ENCODE measurements around the gene HAGH.
A peak's percentile ranks its signal among the peaks of the same experiment; 100 is the strongest.

The HAGH gene

DNA sequence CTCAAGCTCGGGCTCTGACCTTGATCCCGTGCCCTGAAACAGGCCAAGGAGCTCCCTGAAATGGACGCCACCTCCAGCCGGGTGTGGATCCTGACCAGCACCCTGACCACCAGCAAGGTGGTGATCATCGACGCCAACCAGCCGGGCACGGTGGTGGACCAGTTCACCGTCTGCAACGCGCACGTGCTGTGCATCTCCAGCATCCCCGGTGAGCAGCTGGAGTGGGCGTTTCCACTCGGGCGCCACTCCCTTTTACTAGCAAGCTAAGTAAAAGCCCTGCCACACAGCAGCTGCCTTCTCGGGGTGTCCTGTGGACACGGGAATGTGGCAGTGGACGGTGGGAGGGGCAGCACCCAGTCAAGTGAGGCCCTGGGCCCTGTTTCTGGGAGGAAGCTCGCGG, 61.7 kb downstream of the HAGH start:
- no peak for DNase-seq (ENCODE audit: low read depth)
- TF ChIP-seq, protein P1, sequence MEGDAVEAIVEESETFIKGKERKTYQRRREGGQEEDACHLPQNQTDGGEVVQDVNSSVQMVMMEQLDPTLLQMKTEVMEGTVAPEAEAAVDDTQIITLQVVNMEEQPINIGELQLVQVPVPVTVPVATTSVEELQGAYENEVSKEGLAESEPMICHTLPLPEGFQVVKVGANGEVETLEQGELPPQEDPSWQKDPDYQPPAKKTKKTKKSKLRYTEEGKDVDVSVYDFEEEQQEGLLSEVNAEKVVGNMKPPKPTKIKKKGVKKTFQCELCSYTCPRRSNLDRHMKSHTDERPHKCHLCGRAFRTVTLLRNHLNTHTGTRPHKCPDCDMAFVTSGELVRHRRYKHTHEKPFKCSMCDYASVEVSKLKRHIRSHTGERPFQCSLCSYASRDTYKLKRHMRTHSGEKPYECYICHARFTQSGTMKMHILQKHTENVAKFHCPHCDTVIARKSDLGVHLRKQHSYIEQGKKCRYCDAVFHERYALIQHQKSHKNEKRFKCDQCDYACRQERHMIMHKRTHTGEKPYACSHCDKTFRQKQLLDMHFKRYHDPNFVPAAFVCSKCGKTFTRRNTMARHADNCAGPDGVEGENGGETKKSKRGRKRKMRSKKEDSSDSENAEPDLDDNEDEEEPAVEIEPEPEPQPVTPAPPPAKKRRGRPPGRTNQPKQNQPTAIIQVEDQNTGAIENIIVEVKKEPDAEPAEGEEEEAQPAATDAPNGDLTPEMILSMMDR (IDR thresholded peaks at IDR 0.05; ENCODE audit: low read depth, low read length, missing control alignments) = no peak
- in situ Hi-C loops (cut with HindIII; ENCODE audit: low sequenced_read_pairs) = no loop called here
- no peak overlapping the region for H3K4me3 ChIP-seq (ENCODE audit: low read depth, low read length)

DNA sequence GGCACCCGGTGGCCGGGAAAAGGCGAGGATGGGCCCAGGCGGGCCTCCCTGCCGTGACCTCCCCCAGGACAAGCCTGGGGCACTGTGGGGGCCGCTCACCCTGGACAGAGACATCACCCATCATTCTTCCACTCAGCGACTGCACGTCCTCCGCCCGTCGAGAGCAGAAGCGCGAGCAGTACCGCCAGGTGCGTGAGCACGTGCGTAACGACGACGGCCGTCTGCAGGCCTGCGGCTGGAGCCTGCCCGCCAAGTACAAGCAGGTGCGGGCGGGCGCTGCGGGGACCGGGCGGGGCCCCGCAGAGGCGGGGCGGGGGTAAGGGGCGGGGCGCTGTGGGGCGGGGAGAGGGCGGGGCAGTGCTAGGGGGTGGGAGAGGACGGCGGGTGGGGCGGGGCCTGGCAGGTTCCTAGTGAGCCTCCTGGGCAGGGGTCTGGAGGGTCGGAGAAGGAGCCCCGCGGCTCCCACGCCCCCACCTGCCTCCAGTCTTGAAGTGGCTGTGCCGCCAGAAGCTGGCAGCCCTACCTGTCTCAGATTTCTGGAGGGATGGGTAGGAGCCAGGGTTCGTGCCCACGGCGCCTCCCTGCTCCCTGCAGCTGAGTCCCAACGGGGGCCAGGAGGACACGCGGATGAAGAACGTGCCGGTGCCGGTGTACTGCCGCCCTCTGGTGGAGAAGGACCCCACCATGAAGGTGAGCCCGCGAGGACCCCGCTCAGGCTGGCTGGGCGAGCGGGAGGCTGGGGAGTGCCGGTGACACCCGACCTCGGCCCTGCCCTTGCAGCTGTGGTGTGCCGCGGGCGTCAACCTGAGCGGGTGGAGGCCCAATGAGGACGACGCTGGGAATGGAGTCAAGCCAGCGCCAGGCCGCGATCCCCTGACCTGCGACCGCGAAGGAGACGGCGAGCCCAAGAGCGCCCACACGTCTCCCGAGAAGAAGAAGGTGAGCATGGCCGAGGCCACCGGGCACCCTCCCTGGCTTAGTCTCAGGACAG, 62.8 kb downstream of the HAGH start:
- DNase-seq (ENCODE audit: low read depth) = no peak
- no peak overlapping the region for H3K4me3 ChIP-seq (ENCODE audit: low read depth, low read length)
- TF ChIP-seq, protein P1 (IDR thresholded peaks at IDR 0.05; ENCODE audit: low read depth, low read length, missing control alignments) = peak; percentile 63
- in situ Hi-C loops (cut with HindIII; ENCODE audit: low sequenced_read_pairs) = no loop called here

DNA sequence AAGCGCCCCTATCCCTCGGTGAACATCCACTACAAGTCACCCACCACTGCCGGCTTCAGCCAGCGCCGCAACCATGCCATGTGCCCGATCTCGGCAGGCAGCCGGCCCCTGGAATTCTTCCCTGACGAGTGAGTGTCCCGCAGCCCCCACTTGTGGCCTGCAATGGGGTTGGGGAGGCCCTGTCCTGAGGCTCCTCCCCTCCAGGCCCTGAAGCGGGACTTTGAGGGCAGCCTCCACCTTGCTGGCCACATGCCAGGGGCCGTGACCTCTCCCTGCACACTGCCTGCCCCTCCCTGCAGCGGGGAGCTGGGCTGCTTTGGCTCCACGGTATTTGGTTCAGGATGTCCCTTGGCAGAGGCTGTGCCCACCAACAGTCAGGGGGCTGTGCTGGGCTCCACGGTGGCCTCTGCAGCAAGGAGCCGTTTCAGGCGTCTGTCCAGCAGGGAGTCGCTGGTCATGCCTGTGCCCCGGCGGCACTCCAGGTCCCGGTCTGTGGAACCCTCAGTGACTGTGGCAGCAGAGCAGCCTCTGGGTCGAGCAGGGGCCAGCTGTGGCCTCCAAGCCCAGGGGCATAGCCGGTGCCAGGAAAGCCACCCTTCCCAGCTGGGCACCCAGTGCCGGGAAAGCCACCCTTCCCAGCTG, 63.6 kb downstream of the HAGH start:
- TF ChIP-seq, protein P1 (IDR thresholded peaks at IDR 0.05; ENCODE audit: low read depth, low read length, missing control alignments) = no peak
- in situ Hi-C loops (cut with HindIII; ENCODE audit: low sequenced_read_pairs) = no loop called here
- H3K4me3 ChIP-seq (ENCODE audit: low read depth, low read length) = no peak overlapping the region
- no peak for DNase-seq (ENCODE audit: low read depth)

DNA sequence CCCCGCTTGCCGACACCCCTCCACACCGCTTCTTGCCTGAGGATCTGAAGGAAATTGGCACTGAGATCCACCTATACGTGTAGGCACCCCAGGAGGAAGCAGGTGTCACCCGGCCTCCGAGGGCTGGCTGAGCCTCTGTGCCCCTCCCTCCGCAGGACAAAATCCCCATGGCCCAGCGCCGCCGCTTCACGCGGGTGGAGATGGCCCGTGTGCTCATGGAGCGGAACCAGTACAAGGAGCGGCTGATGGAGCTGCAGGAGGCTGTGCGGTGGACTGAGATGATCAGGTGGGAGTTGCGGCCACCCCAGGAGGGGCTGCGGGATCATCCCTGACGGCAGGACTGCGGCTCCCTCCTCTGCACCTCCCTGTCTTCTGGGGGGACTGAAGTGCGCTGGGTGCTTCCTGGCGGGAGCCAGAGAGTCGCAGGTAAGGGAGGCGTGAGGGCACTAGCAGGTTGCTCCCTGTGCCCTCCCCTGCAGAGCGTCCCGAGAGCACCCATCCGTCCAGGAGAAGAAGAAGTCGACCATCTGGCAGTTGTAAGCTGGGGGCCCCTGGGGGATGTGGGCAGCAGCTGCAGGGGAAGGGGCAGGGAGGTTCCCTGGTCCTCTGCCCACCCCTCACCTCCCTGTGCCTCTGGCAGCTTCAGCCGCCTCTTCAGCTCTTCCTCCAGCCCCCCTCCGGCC, 64.3 kb downstream of the HAGH start:
- no peak for DNase-seq (ENCODE audit: low read depth)
- TF ChIP-seq, protein P1 (IDR thresholded peaks at IDR 0.05; ENCODE audit: low read depth, low read length, missing control alignments) = no peak
- in situ Hi-C loops (cut with HindIII; ENCODE audit: low sequenced_read_pairs) = no loop called here
- H3K4me3 ChIP-seq (ENCODE audit: low read depth, low read length) = no peak overlapping the region

DNA sequence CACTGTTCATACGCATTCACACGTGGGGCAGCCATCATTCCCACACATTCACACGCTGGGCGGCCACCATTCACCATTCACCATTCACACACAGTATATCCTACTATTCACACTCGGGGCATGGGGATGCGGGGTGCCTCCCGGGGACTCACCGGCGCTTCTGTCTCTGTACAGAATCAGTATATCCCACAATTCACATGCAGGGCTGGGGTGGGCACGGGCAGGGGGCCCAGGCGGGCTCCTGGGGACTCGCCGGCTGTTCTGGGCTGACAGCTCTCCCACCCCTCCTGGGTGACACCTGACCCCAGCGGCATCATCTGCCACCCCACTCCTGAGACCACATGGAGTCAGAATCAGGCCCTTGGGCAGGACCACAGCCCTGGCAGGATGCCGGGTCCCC, 64.9 kb downstream of the HAGH start:
- no peak overlapping the region for H3K4me3 ChIP-seq (ENCODE audit: low read depth, low read length)
- DNase-seq (ENCODE audit: low read depth) = no peak
- in situ Hi-C loops (cut with HindIII; ENCODE audit: low sequenced_read_pairs) = no loop called here
- TF ChIP-seq, protein P1 (IDR thresholded peaks at IDR 0.05; ENCODE audit: low read depth, low read length, missing control alignments) = no peak

DNA sequence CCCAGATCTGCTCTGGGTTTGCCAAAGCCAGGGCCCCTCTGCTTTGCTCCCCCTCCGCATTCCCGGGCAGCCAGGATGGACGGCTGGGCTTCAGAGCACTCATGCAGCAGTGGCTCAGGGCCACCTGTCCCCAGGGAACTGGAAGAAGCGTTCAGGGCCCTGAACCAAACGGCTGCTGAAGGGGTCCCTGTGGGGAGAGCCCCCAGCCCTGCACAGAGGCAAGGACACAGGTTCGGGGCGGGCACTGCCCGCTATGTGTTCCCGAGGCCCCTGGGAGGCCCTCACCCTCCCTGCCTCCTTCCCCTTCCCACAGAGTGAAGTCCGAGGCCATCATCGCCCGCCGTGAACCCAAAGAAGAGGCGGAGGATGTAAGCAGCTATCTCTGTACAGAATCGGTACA, 65.7 kb downstream of the HAGH start:
- in situ Hi-C loops (cut with HindIII; ENCODE audit: low sequenced_read_pairs) = no loop called here
- no peak overlapping the region for H3K4me3 ChIP-seq (ENCODE audit: low read depth, low read length)
- no peak for DNase-seq (ENCODE audit: low read depth)
- TF ChIP-seq, protein P1 (IDR thresholded peaks at IDR 0.05; ENCODE audit: low read depth, low read length, missing control alignments) = no peak
